Measurements from ENCODE around the gene OBSCN.

Gene OBSCN

DNA sequence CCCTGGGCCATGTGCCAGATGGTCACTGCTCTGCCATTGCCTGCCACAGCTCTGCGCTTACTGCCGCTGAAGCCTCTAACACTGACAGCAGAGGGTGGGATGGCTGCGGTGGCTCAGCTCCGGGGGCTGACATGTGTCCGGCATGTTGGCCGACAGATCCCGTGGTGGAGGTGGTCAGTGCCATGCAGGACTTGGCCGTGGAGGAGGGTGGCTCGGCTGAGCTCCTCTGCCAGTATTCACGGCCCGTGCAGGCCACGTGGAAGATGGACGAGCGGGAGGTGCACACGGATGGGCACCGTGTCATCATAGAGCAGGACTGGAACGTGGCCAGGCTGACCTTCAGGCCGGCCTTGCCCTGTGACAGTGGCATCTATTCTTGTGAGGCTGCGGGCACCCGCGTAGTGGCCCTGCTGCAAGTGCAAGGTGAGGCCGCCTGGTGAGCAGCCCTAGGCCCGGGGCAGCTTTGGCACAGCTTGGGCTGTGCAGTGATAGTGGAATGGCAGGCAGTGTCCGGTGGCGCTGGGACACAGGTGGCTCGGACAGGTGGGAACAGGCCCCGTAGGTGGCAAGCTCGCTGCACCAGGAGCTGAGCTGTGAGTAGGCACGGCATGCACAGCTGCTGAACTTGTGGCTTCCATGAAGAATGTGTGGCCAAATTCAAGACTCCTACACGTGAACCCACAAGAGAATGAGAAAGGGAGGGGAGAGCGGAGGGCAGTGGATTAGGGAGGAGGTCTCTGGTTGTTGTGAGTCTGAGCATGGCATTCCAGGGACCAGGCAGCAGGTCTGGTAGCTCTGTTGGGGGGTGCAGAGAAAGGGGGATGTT, 107.0 kb downstream of the OBSCN start:
- TF ChIP-seq, protein P1, sequence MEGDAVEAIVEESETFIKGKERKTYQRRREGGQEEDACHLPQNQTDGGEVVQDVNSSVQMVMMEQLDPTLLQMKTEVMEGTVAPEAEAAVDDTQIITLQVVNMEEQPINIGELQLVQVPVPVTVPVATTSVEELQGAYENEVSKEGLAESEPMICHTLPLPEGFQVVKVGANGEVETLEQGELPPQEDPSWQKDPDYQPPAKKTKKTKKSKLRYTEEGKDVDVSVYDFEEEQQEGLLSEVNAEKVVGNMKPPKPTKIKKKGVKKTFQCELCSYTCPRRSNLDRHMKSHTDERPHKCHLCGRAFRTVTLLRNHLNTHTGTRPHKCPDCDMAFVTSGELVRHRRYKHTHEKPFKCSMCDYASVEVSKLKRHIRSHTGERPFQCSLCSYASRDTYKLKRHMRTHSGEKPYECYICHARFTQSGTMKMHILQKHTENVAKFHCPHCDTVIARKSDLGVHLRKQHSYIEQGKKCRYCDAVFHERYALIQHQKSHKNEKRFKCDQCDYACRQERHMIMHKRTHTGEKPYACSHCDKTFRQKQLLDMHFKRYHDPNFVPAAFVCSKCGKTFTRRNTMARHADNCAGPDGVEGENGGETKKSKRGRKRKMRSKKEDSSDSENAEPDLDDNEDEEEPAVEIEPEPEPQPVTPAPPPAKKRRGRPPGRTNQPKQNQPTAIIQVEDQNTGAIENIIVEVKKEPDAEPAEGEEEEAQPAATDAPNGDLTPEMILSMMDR (IDR thresholded peaks at IDR 0.05; ENCODE audit: low read depth, low read length), result no peak

DNA sequence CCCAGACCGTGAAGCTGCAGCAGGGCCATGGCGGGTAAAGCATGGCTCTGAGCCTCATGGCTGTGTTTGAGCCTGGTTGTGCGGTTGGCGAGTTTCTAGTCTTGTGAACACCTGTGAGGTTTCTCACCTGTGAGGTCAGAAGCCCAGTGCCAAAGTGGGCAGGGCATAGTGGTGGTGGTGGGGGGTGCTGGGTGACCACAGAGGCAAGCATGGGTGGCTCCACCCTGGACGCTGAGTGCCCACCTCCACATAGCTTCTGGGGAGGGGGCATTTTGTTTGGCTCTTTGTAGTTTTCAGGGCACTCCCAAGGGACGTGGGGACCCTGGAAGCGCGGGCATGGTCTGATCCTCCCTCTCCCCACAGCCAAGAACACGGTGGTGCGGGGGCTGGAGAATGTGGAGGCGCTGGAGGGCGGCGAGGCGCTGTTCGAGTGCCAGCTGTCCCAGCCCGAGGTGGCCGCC, 107.7 kb downstream of the OBSCN start:
- TF ChIP-seq, protein P1 (IDR thresholded peaks at IDR 0.05; ENCODE audit: low read depth, low read length), result no peak
- no peak for DNase-seq (ENCODE audit: extremely low read depth, low read depth)

More for the DNA sequence above, 107.0 kb downstream of the OBSCN start:
- DNase-seq (ENCODE audit: extremely low read depth, low read depth), result no peak

DNA sequence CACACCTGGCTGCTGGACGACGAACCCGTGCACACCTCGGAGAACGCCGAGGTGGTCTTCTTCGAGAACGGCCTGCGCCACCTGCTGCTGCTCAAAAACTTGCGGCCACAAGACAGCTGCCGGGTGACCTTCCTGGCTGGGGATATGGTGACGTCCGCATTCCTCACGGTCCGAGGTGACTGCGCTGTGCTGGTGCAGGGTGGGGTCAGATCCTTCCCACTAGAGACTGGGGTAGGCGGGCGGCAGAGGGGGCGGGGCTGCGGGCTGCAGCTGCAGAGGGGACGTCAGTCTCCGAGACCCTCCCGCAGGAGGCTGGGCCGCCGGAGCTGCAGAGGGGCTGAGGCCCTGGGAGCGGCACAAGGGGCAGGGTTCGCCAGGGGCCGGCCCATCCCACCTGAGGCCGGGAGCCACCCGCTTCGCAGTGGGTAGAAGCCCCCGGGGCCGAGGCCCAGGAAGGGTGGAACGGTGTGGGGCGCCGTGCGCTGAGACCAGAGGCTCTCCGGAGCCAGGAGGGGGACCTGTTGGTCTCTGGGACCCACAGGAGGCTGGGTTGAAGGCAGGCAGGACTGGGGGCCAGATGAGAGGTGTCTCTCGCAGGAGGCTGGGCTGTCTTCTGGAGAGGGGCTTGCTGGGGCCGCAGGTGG, 108.2 kb downstream of the OBSCN start:
- TF ChIP-seq, protein P1 (IDR thresholded peaks at IDR 0.05; ENCODE audit: low read depth, low read length), result no peak
- DNase-seq (ENCODE audit: extremely low read depth, low read depth), result no peak

DNA sequence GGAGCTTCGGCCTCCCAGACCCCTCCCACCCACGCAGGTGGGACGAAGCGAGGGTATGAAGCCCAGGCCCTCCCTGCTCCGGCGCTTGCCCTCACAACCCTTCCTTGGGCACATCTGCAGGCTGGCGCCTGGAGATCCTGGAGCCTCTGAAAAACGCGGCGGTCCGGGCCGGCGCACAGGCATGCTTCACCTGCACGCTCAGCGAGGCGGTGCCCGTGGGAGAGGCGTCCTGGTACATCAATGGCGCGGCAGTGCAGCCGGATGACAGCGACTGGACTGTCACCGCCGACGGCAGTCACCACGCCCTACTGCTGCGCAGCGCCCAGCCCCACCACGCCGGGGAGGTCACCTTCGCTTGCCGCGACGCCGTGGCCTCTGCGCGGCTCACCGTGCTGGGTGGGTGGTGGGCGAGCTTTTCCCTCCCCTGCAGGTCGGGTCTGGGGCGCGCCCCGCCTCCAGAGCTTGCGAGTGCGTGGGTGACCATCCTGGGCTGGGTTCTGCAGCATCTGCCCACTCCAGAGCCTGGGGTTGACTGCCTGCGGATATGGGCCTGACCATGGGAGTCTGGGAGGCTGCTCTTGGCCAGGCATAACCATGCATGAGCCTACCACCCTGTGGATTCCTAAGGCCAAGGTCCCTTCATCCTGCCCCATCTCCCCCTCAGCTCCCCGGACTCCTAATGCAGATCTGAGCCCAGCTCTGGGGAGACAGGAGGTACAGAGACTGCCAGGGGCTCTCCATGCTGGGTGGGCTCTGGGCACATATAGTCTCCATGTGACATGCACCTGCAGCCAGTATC, 108.9 kb downstream of the OBSCN start:
- no peak for DNase-seq (ENCODE audit: extremely low read depth, low read depth)

DNA sequence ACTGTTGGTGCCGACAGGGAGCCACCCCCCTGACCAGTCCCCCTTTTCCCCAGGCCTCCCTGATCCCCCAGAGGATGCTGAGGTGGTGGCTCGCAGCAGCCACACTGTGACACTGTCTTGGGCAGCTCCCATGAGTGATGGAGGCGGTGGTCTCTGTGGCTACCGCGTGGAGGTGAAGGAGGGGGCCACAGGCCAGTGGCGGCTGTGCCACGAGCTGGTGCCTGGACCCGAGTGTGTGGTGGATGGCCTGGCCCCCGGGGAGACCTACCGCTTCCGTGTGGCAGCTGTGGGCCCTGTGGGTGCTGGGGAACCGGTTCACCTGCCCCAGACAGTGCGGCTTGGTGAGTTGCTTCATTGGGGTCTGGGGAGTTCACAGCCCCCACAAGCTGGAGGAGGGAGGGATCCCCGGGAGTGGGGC, 109.6 kb downstream of the OBSCN start:
- no peak for DNase-seq (ENCODE audit: extremely low read depth, low read depth)
- TF ChIP-seq, protein P1 (IDR thresholded peaks at IDR 0.05; ENCODE audit: low read depth, low read length), result no peak

More for the DNA sequence above, 108.9 kb downstream of the OBSCN start:
- TF ChIP-seq, protein P1 (IDR thresholded peaks at IDR 0.05; ENCODE audit: low read depth, low read length), result no peak

DNA sequence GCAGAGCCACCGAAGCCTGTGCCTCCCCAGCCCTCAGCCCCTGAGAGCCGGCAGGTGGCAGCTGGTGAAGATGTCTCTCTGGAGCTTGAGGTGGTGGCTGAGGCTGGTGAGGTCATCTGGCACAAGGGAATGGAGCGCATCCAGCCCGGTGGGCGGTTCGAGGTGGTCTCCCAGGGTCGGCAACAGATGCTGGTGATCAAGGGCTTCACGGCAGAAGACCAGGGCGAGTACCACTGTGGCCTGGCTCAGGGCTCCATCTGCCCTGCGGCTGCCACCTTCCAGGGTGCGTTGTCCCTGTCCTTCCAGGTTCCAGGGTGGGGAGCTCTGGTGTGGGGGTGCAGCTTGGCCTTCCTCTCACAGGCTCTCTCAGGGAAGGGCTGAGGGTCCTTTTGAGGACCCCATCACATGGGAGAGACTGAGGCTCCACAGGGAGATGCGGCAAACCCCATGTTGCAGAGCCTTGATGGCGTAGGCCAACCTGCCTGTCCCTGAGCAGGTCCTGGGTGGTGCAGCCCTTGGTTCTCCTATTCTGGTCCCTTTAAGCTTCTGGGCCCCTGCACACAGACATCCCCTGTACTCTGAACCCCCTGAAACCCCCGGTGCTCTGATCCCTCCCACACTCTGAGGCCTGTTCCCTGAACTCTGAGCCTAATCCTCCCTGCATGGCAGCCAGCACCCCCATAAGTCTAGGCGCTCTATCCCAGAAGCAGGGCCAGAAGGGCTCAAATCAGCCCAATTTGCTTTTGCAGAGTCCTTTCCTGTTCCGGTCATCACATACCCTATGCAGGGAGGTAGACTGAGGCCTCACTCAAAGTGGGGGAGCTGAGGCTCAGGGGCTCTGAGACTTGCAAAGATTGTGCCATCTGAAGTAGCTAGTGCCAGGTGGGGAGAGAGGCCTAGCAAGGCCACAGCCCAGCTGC, 110.3 kb downstream of the OBSCN start:
- DNase-seq (ENCODE audit: extremely low read depth, low read depth), result no peak
- TF ChIP-seq, protein P1 (IDR thresholded peaks at IDR 0.05; ENCODE audit: low read depth, low read length), result no peak
